Colon (tissue), 2 donors: ENCODE results near the gene TTC39C.
"Not testable (repeated sequence)": the region's sequence is repeated elsewhere in the genome, so short reads cannot be mapped to it uniquely, and the experiment has no call there.

Experiments used
- FAIRE-seq: peaks from 2 replicates; lab custom pipeline; 2012; peaks lifted over from hg19 to GRCh38; lab: Jason Lieb, UNC
- donor health status: control.
- donor health status: control.

Gene TTC39C

GRCh38 chr18:24136967-24137373 is 122.4 kb downstream of the TTC39C start:
- FAIRE-seq: no peak

DNA sequence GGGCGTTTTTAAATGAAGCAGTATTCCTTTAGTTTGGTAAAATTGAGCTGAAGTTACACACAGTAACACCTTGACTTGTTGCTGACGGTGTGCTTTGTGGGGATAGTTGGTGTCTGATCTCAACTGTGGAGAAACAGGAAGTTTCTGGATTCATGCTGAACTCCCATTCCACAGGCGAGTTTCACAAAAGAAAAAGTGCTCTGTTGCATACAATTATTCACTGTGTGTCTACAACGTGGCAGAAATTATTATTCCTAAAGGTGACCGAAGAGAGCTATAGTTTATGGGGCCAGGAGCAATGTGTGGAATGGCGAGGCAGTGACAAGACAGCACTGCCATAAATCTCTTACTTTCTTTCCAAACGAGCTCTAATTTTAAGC is 123.8 kb downstream of the TTC39C start:
- FAIRE-seq: no peak

DNA sequence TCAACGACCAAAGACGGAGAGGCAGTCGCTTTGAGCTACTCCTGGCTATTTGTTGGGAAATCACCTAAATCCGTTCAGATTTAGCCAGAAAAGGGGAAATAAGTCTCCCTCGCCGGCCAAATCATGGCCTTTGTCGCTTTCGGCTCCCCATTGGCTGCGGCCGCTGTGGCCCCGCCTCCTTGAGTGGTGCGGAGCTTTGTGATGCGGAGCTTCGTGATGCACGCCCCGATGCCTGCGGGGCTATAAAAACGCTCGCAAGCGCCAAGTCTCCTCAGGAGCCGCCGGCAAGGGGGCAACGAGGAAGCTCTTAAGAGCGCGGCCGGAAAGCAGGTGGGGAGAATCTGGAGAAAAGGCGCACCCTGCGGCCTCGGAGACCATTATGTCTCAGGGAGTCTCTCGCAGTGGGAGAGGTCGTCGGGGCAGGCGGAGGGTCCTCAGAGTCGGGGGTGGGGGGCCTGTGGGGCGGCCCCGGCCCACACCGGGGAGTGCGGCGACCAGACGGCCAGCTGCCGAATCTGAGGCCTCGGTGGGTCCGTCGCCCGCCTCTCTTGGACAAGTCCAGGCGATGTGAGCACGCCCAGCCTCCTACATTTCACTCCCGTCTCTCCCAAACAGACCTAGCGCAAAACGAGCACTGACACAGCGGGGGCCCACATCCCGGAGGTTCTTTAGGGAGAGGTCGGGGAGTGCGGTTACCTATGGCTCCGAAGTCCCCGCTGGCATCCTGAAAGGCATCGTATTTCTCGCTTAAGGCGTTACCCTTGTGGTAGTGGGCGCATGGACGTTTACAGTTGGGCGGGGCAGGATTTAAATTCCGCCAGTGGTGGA is 124.4 kb downstream of the TTC39C start, which contains the start of gene CABYR:
CABYR (plus strand) TSS at position 274 of the 828 bp plus-strand sequence. CDS start 4,053 bp downstream, outside the sequence.
- no peak for FAIRE-seq

DNA sequence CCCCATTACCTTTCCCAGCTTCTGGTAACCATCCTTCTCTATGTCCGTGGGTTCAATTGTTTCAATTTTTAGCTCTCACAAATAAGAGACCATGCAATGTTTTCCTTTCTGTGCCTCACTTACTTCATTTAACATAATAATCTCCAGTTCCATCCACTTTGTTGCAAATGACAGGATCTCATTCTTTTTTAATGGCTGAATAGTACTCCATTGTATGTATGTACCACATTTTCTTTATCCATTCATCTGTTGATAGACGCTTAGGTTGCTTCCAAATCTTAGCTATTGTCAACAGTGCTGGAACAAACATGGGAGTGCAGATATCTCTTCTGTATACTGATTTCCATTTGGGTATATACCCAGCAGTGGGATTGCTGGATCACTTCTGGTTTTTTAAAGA is 126.1 kb downstream of the TTC39C start:
- no peak for FAIRE-seq

DNA sequence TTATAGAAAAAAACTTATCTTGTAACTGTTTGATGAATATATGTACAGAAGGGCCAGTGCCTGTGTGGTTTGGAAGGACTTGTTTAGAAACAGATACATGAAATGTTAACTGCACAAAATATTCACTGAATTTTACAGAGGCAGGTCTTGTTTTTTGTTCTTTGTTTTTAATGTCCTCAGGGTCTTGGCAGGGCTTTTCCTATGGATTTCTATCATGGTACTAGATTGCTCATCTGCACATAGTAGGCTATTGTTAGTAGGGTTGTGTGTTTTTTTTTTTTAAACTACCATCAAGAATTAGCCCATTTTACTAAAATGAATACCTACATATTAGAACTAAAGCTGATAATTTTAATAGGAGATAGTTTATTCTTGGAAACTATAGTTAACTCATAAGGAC is 127.8 kb downstream of the TTC39C start:
- FAIRE-seq: no peak

DNA sequence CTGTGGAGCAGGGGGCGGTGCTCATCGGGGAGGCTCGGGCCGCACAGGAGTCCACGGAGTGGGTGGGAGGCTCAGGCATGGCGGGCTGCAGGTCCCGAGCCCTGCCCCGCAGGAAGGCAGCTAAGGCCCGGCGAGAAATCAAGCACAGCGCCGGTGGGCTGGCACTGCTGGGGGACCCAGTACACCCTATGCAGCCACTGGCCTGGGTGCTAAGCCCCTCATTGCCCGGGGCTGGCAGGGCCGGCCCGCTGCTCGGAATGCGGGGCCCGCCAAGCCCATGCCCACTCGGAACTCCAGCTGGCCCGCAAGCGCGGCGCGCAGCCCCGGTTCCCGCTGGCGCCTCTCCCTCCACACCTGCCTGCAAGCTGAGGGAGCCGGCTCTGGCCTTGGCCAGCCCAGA is 135.0 kb downstream of the TTC39C start:
- not testable (repeated sequence) for FAIRE-seq

GRCh38 chr18:24153397-24153796 is 138.8 kb downstream of the TTC39C start:
- no peak for FAIRE-seq

DNA sequence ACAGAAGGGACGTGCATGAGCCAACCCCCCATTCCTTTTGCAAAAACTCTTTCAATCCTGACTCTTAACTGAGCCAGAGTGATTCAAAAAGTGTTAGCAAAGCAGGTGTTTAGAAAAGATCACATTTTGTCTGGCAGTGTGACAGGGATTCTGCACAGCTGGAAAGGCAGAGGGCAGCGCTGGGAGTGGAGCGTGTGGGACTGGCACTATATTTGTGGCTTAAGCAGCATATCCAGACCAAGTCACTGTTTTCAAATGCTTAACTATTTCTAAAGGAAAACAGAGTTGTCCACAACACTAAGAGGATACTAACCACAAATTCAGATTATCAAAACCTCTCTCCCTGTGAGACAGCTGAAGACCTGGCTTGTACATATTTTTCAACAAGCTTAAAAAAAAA is 143.3 kb downstream of the TTC39C start:
- FAIRE-seq: no peak

GRCh38 chr18:24160086-24160485 is 145.5 kb downstream of the TTC39C start:
- FAIRE-seq: no peak

DNA sequence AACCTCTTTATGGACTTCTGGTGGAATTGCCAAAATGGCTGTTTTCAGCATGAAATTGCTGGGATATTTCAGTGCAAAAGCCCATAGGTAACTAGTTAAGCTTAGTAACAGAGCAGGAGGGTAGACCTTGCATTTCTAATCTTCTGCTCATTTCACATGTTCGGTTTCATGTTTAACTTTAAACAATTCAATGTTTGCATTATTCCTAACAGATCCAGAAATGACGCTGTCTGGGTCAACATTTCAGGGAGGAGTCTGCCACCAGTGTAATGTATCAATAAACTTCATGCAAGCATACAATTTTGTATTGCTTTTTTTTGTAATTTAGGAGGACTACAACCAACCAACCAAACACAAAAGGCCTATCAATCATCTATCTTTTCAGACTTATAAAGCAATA is 146.8 kb downstream of the TTC39C start:
- no peak for FAIRE-seq

GRCh38 chr18:24168496-24168895 is 153.9 kb downstream of the TTC39C start:
- FAIRE-seq: no peak

DNA sequence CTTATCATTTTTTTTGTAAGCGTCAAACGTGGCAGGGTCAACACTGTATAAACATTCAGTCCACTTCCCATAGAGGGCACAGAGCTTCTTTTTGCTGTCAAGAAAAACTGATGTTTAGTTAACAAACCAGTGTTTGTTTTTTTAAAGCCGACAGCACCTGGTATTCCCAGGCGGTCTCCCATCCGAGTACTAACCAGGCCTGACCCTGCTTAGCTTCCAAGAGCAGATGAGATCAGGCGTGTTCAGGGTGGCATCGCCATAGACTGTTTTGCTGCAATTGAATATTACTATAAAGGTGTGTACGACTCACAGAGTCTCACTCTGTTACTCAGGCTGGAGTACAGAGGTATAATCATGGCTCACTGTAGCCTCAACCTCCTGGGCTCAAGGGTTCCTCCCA is 155.8 kb downstream of the TTC39C start:
- FAIRE-seq: no peak

- FAIRE-seq: no peak
Measured at GRCh38 chr18:24173997-24174396, 159.4 kb downstream of the TTC39C start.

GRCh38 chr18:24176727-24177416 is 162.3 kb downstream of the TTC39C start:
- no peak for FAIRE-seq

DNA sequence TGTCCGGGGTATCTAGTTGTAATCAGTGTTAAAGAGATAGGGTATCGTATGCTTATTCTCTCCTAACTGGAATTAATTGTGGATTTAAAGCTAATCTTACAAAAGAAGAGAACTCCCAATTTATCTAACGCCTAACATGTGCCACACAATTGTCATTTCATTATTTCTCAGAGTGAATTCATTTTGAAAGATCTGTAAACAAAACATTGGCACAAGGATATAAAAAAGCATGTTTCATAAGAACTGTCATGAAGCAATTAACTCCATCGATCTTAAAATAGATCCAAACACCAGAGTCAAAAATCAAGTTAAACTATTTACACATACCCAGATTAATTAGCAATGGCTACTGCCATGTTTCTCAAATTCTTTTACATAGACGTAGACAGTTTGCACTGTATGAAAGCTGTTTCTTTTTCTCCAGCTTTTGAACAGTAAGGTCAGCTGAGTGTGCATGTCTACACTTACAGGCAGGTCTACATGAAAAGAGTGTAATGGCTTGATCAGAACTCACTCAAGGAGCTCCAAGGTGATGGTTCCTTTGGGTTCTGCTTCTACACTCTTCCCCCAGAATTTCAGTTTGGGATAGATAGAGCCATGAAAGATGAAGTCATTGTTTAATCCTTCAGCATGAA is 163.1 kb downstream of the TTC39C start:
- no peak for FAIRE-seq

DNA sequence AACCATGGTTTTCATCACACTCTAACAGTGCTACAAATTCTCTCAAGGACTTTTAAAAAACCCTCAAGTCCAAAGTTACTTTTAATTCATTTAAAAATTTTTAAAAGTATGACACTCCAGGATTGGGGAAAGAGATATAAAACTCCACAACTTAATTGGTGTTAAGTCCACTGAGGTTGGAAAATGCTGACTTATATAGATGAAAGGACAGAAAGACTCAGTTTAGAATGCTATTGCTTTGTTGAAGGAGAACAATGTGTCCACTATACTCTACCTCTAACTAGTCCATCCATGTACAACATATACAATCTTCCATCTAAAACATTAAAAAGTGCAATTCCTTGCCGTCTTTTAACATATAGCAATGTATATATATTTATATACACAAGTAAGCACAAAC is 165.5 kb downstream of the TTC39C start:
- FAIRE-seq: no peak

GRCh38 chr18:24181806-24182205 is 167.3 kb downstream of the TTC39C start:
- FAIRE-seq: no peak
